HepG2 (cell line): ENCODE results near the gene MAML1. TPM values are rescaled to one million over a fixed set of nuclear protein-coding genes. Genes with fewer than 3 reads are reported as not detected.

Experiments
- ATAC-seq: fragments of 200-7000 bp; cut with Tn5 transposase; 3 replicates; pipeline ENCODE4 v1.9.1; 2020; ENCODE audit warnings: mild to moderate bottlenecking, moderate library complexity
- BruUV-seq: library from RNA; stranded (reverse); fragments of 400-500 nt; replicated peaks from 2 replicates; lab custom pipeline; 2021; lab: Mats Ljungman, UMichigan
- CTCF ChIA-PET: fragments of 300-600 bp; formaldehyde crosslinking; extraction: SDS; loops from one replicate; lab custom pipeline; 2021; ENCODE audit warnings: low total read pairs, inconsistent platforms, low intra/inter-chr PET ratio; lab: Yijun Ruan, JAX
- POLR2A ChIA-PET: fragments of 350-600 bp; sonication (Branson Sonifier 250); formaldehyde crosslinking; loops from one replicate; lab custom pipeline; 2020; ENCODE audit warnings: antibody characterized with exemption, inconsistent platforms; lab: Yijun Ruan, JAX
- DNase-seq: peaks from one replicate; pipeline ENCODE4 v3.0.0-alpha.2; 2015; ENCODE audit warnings: low spot score
- FAIRE-seq: peaks from 3 replicates; lab custom pipeline; 2011; peaks lifted over from hg19 to GRCh38; lab: Jason Lieb, UNC
- H2AFZ ChIP-seq: one replicate; pipeline ENCODE4 v1.6.1; 2011; ENCODE audit warnings: low read length, inconsistent platforms
- H3K27ac ChIP-seq: fragments of 300-600 bp; 3 replicates; pipeline ENCODE4 v1.8.0; 2011; ENCODE audit warnings: mixed run types, mild to moderate bottlenecking, mixed read lengths, low read length, inconsistent platforms; ENCODE audit not compliant: insufficient read depth; ENCODE audit errors: extremely low read length
- H3K27me3 ChIP-seq, 2 experiments: fragments of 200-600 bp in 1 of 2; 2 replicates in 1 of 2; 3 replicates in 1 of 2; pipeline versions ENCODE4 v1.6.0 to v1.8.0; 2011; ENCODE audit warnings: low read length in 2 of 2, mild to moderate bottlenecking in 2 of 2, moderate library complexity in 2 of 2, inconsistent platforms in 1 of 2; ENCODE audit not compliant: insufficient read depth in 2 of 2, control insufficient read depth in 1 of 2
- H3K36me3 ChIP-seq, 2 experiments: fragments of 200-600 bp in 1 of 2; replicated peaks in 1 of 2; 2 replicates in 1 of 2; 3 replicates in 1 of 2; pipeline versions ENCODE4 v1.5.1 to v1.8.0; 2011; ENCODE audit warnings: low read length in 2 of 2, inconsistent platforms in 1 of 2; ENCODE audit not compliant: insufficient read depth in 2 of 2, control insufficient read depth in 1 of 2
- H3K4me1 ChIP-seq: 2 replicates; pipeline ENCODE4 v1.5.1; 2012; ENCODE audit warnings: low read length, inconsistent platforms; ENCODE audit not compliant: insufficient read depth
- H3K4me2 ChIP-seq: 2 replicates; pipeline ENCODE4 v1.6.0; 2011; ENCODE audit warnings: low read depth, low read length, inconsistent platforms
- H3K4me3 ChIP-seq, 3 experiments: fragments of 200-600 bp in 1 of 3; sonication (generic), shearing (Covaris generic) in 1 of 3; replicated peaks in 1 of 3; 2 replicates each; pipeline ENCODE4 v1.5.1; 2011 to 2016; ENCODE audit warnings: low read length in 3 of 3, inconsistent platforms in 2 of 3, low read depth in 2 of 3, mild to moderate bottlenecking in 2 of 3, control low read depth in 1 of 3, mixed read lengths in 1 of 3; ENCODE audit not compliant: insufficient read depth in 1 of 3
- H3K79me2 ChIP-seq: one replicate; pipeline ENCODE4 v1.6.1; 2011; ENCODE audit warnings: low read length, inconsistent platforms; ENCODE audit not compliant: insufficient read depth
- H3K9ac ChIP-seq: 2 replicates; pipeline ENCODE4 v1.6.0; 2011; ENCODE audit warnings: mild to moderate bottlenecking, low read depth, low read length, inconsistent platforms; ENCODE audit not compliant: insufficient read depth
- H3K9me3 ChIP-seq: 2 replicates; pipeline ENCODE4 v1.5.1; 2012; ENCODE audit warnings: mild to moderate bottlenecking, low read length
- H4K20me1 ChIP-seq: 2 replicates; pipeline ENCODE4 v1.6.0; 2011; ENCODE audit warnings: inconsistent platforms, mild to moderate bottlenecking, low read length, moderate library complexity; ENCODE audit not compliant: insufficient read depth
- BRD4 ChIP-seq: sonication (generic); formaldehyde crosslinking; IDR thresholded peaks from 2 replicates; pipeline ENCODE4 v1.4.0; 2020; ENCODE audit warnings: missing genetic modification reagents
- ERF ChIP-seq: IDR thresholded peaks from 2 replicates; pipeline ENCODE4 v1.6.1; 2018; ENCODE audit warnings: missing biosample characterization, missing genetic modification reagents
- GATAD2A ChIP-seq: IDR thresholded peaks from 2 replicates; pipeline ENCODE4 v1.6.1; 2016
- HNRNPUL1 ChIP-seq: fragments of 200-400 bp; formaldehyde crosslinking; IDR thresholded peaks from 2 replicates; pipeline ENCODE4 v1.6.1; 2017; ENCODE audit warnings: low read depth, mild to moderate bottlenecking, low read length, moderate library complexity
- MNT ChIP-seq: fragments of 450-650 bp; IDR thresholded peaks from 2 replicates; pipeline ENCODE4 v1.6.1; 2016
- MXI1 ChIP-seq: IDR thresholded peaks from 3 replicates; pipeline ENCODE4 v1.6.1; 2012; ENCODE audit warnings: low read depth, low read length, inconsistent platforms, borderline replicate concordance
- MYNN ChIP-seq: sonication (generic); formaldehyde crosslinking; IDR thresholded peaks from 2 replicates; pipeline ENCODE4 v1.4.0; 2020; ENCODE audit warnings: mild to moderate bottlenecking, low read depth, missing genetic modification reagents
- NFE2L2 ChIP-seq: fragments of 150-350 bp; IDR thresholded peaks from 2 replicates; pipeline ENCODE4 v1.6.1; 2014; ENCODE audit warnings: low read length
- RAD21 ChIP-seq: fragments of 450-650 bp; formaldehyde crosslinking; IDR thresholded peaks from 2 replicates; pipeline ENCODE4 v1.5.0; 2020; ENCODE audit warnings: mild to moderate bottlenecking
- TBX2 ChIP-seq: sonication (generic); formaldehyde crosslinking; IDR thresholded peaks from 2 replicates; pipeline ENCODE4 v1.5.0; 2020; ENCODE audit warnings: missing genetic modification reagents, mild to moderate bottlenecking, borderline replicate concordance
- TP53 ChIP-seq: sonication (generic); formaldehyde crosslinking; conservative IDR thresholded peaks from 2 replicates; pipeline ENCODE4 v1.4.0; 2020; ENCODE audit warnings: missing genetic modification reagents
- XBP1 ChIP-seq: sonication (generic); formaldehyde crosslinking; IDR thresholded peaks from 2 replicates; pipeline ENCODE4 v1.5.0; 2020; ENCODE audit warnings: missing genetic modification reagents
- ZBTB33 ChIP-seq: sonication (generic); formaldehyde crosslinking; IDR thresholded peaks from 2 replicates; pipeline ENCODE4 v1.4.0; 2020; ENCODE audit warnings: missing genetic modification reagents
- ZFP62 ChIP-seq: sonication (generic); formaldehyde crosslinking; IDR thresholded peaks from 2 replicates; pipeline ENCODE4 v1.4.0; 2020; ENCODE audit warnings: missing genetic modification reagents
- ZNF205 ChIP-seq: IDR thresholded peaks from 2 replicates; pipeline ENCODE4 v1.6.1; 2018; ENCODE audit warnings: missing biosample characterization, missing genetic modification reagents
- ZNF274 ChIP-seq: sonication (generic); formaldehyde crosslinking; IDR thresholded peaks from 2 replicates; pipeline ENCODE4 v1.5.1; 2020; ENCODE audit warnings: mild to moderate bottlenecking, missing genetic modification reagents
- ZNF546 ChIP-seq: sonication (generic); formaldehyde crosslinking; conservative IDR thresholded peaks from 2 replicates; pipeline ENCODE4 v1.8.1; 2023; ENCODE audit warnings: mild to moderate bottlenecking, missing genetic modification reagents
- WGBS: methylation state at CpG from one replicate; pipeline ENCODE4 v1.1.6; 2017; ENCODE audit warnings: low lambda C conversion rate; 5-methylcytosine and 5-hydroxymethylcytosine counted together
- in situ Hi-C: cut with HindIII; loops from 2 replicates; pipeline ENCODE4 v1.10.0; 2017; ENCODE audit warnings: low pct_unique_long_range_greater_than_20kb; ENCODE audit not compliant: extremely low pct_ligation_motif_present
- intact Hi-C: fragments of 100-400 bp; cut with micrococcal nuclease; formaldehyde crosslinking; loops from one replicate; pipeline ENCODE4 v1.10.0; 2022; ENCODE audit not compliant: unreplicated experiment
- polyA plus RNA-seq, 8 experiments: library from polyadenylated mRNA; depleted of rRNA in 3 of 8; stranded (reverse) in 7 of 8; unstranded in 1 of 8; fragments of >200 nt; fragmentation: Illumina TruSeq in 4 of 8; extraction: Trizol in 4 of 8; gene quantifications; 2 replicates each; pipeline versions ENCODE4 v1.2.1 to v1.2.3, GENCODE V29; 2011 to 2016; ENCODE audit warnings: low read depth in 4 of 8, missing spikeins in 1 of 8, mixed read lengths in 1 of 8; ENCODE audit not compliant: insufficient read depth in 1 of 8
- total RNA-seq, 5 experiments: library from RNA; depleted of rRNA; stranded (reverse); fragments of >200 nt; fragmentation: Illumina TruSeq; extraction: Trizol; gene quantifications; 2 replicates each; pipeline ENCODE4 v1.2.3, GENCODE V29; 2016; ENCODE audit warnings: low read depth in 1 of 5

Gene MAML1
- total and polyA plus RNA-seq, 2 of the 13 experiments (the other 11 are each of a cell fraction or from before 2014, with no cell fraction given): 10.0 to 10.8 TPM

GRCh38 chr5:179812135-179812825 lies 79.7 kb downstream of the MAML1 start:
- CTCF ChIA-PET: no interaction called here
- no peak for FAIRE-seq

GRCh38 chr5:179812997-179813607 lies 80.5 kb downstream of the MAML1 start:
- no peaks in the 10 kb centered on the region for H3K27me3 ChIP-seq
- FAIRE-seq (no peak), DNase-seq (no peak), ATAC-seq (no peak)
- no peaks in the 10 kb centered on the region for H3K79me2 ChIP-seq
- no peak overlapping the region for H3K27ac ChIP-seq
- peaks cover 11 to 19% of the 10 kb centered on the region in 2 experiments; a peak in 4 of 5 replicates for H3K36me3 ChIP-seq
- no peak overlapping the region for H2AFZ ChIP-seq
- in situ Hi-C loops (no loop called here), intact Hi-C loops (no loop called here)
- ChIA-PET POLR2A (interaction anchor here (1.0 to 1.5 kb wide), 2 partner anchors 9 to 13 kb away, joined by 3 to 6 read pairs; no protein-coding TSS in a partner anchor), CTCF (no interaction called here)
- H3K4me2 ChIP-seq: no peak overlapping the region
- H3K4me1 ChIP-seq: peaks cover 12% of the 10 kb centered on the region
- no peaks in the 10 kb centered on the region for H3K9me3 ChIP-seq
- H3K9ac ChIP-seq: no peak overlapping the region
- TF ChIP-seq MYNN (CRISPR knock-in tag) (no peak), ZFP62 (no peak), TP53 (no peak), ZNF274 (CRISPR knock-in tag) (no peak), GATAD2A (no peak), XBP1 (CRISPR knock-in tag) (no peak), TBX2 (CRISPR knock-in tag) (no peak), ZNF205 (CRISPR knock-in tag) (no peak), RAD21 (CRISPR knock-in tag) (no peak), ZBTB33 (peak; percentile 47; the same call in 1 of the 2 replicates), ERF (no peak), MNT (peak; percentile 90)
- 87% methylated on average over 5 of the region's 5 CpGs for WGBS
- BruUV-seq: no TSS peak
- H3K4me3 ChIP-seq: no peak overlapping the region
- H4K20me1 ChIP-seq: no peaks in the 10 kb centered on the region

More at GRCh38 chr5:179812135-179812825, 79.7 kb downstream of the MAML1 start:
- H2AFZ ChIP-seq: no peak overlapping the region
- no peaks in the 10 kb centered on the region for H3K9me3 ChIP-seq
- H3K79me2 ChIP-seq: no peaks in the 10 kb centered on the region
- no peak overlapping the region for H3K27ac ChIP-seq
- POLR2A ChIA-PET: interaction anchor here (1.0 to 1.8 kb wide), 3 partner anchors 10 to 189 kb away, joined by 3 to 7 read pairs (median 6); partner anchors contain the start of gene HNRNPH1
- H3K36me3 ChIP-seq: peaks cover 11 to 19% of the 10 kb centered on the region in 2 experiments; a peak in 4 of 5 replicates
- H4K20me1 ChIP-seq: no peaks in the 10 kb centered on the region
- H3K4me2 ChIP-seq: no peak overlapping the region
- DNase-seq (no peak), ATAC-seq (no peak)
- no TSS peak for BruUV-seq
- 97% methylated on average over 17 of the region's 27 CpGs for WGBS
- H3K9ac ChIP-seq: no peak overlapping the region
- H3K4me1 ChIP-seq: peaks cover 6% of the 10 kb centered on the region; the same call in 1 of the 2 replicates
- in situ Hi-C loops: no loop called here
- H3K4me3 ChIP-seq: no peak overlapping the region
- intact Hi-C loops: no loop called here
- H3K27me3 ChIP-seq: no peaks in the 10 kb centered on the region
- TF ChIP-seq ZNF546 (CRISPR knock-in tag) (no peak), BRD4 (CRISPR knock-in tag) (no peak), HNRNPUL1 (no peak), NFE2L2 (no peak), MXI1 (no peak)
- TF ChIP-seq, all 625 proteins: peak for 0
